Measurements from ENCODE around the gene MINDY3.
"Not testable (repeated sequence)": the region's sequence is repeated elsewhere in the genome, so short reads cannot be mapped to it uniquely, and the experiment has no call there.

The MINDY3 gene

GRCh38 chr10:15761224-15761623 is 99.1 kb downstream of the MINDY3 start:
- ATAC-seq, result not testable (repeated sequence)

- no peak for TF ChIP-seq POU6F1 (CRISPR knock-in tag; IDR thresholded peaks at IDR 0.05; ENCODE audit: borderline replicate concordance, low read depth)
- no peak for TF ChIP-seq TSHZ2 (CRISPR knock-in tag; IDR thresholded peaks at IDR 0.05)
- no peak for TF ChIP-seq ZNF70 (CRISPR knock-in tag; IDR thresholded peaks at IDR 0.05)
- TF ChIP-seq OSR1 (CRISPR knock-in tag; IDR thresholded peaks at IDR 0.05), result no peak
- no peak for TF ChIP-seq CREB5 (CRISPR knock-in tag; IDR thresholded peaks at IDR 0.05; ENCODE audit: low read depth)
- TF ChIP-seq TOX (CRISPR knock-in tag; IDR thresholded peaks at IDR 0.05; ENCODE audit: borderline replicate concordance), result no peak
- no peak for TF ChIP-seq RARB (CRISPR knock-in tag; IDR thresholded peaks at IDR 0.05)
- TF ChIP-seq ZC3H10 (CRISPR knock-in tag; IDR thresholded peaks at IDR 0.05), result no peak
- TF ChIP-seq ZFP30 (CRISPR knock-in tag; IDR thresholded peaks at IDR 0.05), result no peak
- TF ChIP-seq GLIS3 (CRISPR knock-in tag; IDR thresholded peaks at IDR 0.05), result no peak
- TF ChIP-seq ZFP3 (CRISPR knock-in tag; IDR thresholded peaks at IDR 0.05), result no peak
- TF ChIP-seq ESRRG (CRISPR knock-in tag; IDR thresholded peaks at IDR 0.05), result no peak
- TF ChIP-seq PATZ1 (CRISPR knock-in tag; IDR thresholded peaks at IDR 0.05; ENCODE audit: borderline replicate concordance), result no peak
- ATAC-seq, result no peak
Observed at GRCh38 chr10:15760681-15761080, 99.6 kb downstream of the MINDY3 start.

- no peak for ATAC-seq
- TF ChIP-seq ESRRG (CRISPR knock-in tag; IDR thresholded peaks at IDR 0.05) (no peak), ZNF70 (CRISPR knock-in tag; IDR thresholded peaks at IDR 0.05) (no peak), ZFP3 (CRISPR knock-in tag; IDR thresholded peaks at IDR 0.05) (no peak), SNAI2 (CRISPR knock-in tag; IDR thresholded peaks at IDR 0.05) (no peak), PPARA (CRISPR knock-in tag; IDR thresholded peaks at IDR 0.05; ENCODE audit: borderline replicate concordance) (no peak), TSHZ2 (CRISPR knock-in tag; IDR thresholded peaks at IDR 0.05) (no peak), OSR1 (CRISPR knock-in tag; IDR thresholded peaks at IDR 0.05) (no peak), ZFP30 (CRISPR knock-in tag; IDR thresholded peaks at IDR 0.05) (no peak), TCF4 (CRISPR knock-in tag; IDR thresholded peaks at IDR 0.05; ENCODE audit: borderline replicate concordance) (no peak), BACH2 (CRISPR knock-in tag; IDR thresholded peaks at IDR 0.05; ENCODE audit: borderline replicate concordance) (no peak), ARNTL (CRISPR knock-in tag; IDR thresholded peaks at IDR 0.05; ENCODE audit: borderline replicate concordance, low read depth) (no peak), ZNF565 (CRISPR knock-in tag; conservative IDR thresholded peaks at IDR 0.05; ENCODE audit: low read depth) (no peak), POU6F1 (CRISPR knock-in tag; IDR thresholded peaks at IDR 0.05; ENCODE audit: borderline replicate concordance, low read depth) (no peak), CSRNP3 (CRISPR knock-in tag; IDR thresholded peaks at IDR 0.05) (no peak)
Observed at GRCh38 chr10:15759265-15759664, 101.0 kb downstream of the MINDY3 start.

Measured in SK-N-SH treated with all-trans-retinoic acid at 6 μM for 48 hours (cell line).